Caco-2 (cell line): ENCODE results near the gene PIK3CG. TPM values are rescaled to one million over a fixed set of nuclear protein-coding genes. Genes with fewer than 3 reads are reported as not detected.

ENCODE experiments used
- BruUV-seq: library from RNA; stranded (reverse); fragments of 400-500 nt; replicated peaks from 2 replicates; lab custom pipeline; 2021; lab: Mats Ljungman, UMichigan
- CTCF ChIA-PET: fragments of 300-600 bp; sonication (Branson Sonifier 250); formaldehyde crosslinking; loops from one replicate; lab custom pipeline; 2022; ENCODE audit warnings: antibody characterized with exemption; lab: Charles Lee
- POLR2A ChIA-PET: fragments of 300-600 bp; sonication (Branson Sonifier 250); formaldehyde crosslinking; loops from one replicate; lab custom pipeline; 2022; ENCODE audit warnings: antibody characterized with exemption; lab: Charles Lee
- DNase-seq, 2 experiments: peaks; one replicate each; pipeline versions ENCODE4 v3.0.0 to v3.0.0-alpha.2; 2020 to 2022
- H3K27me3 ChIP-seq: replicated peaks from 2 replicates; pipeline ENCODE4 v1.6.0; 2011; ENCODE audit warnings: low read length; ENCODE audit not compliant: control insufficient read depth, insufficient read depth
- H3K36me3 ChIP-seq: 2 replicates; pipeline ENCODE4 v1.5.1; 2011; ENCODE audit warnings: low read length; ENCODE audit not compliant: control insufficient read depth, insufficient read depth
- H3K4me1 ChIP-seq: fragments of 250-450 bp; sonication (Bioruptor Pico); 2 replicates; pipeline ENCODE4 v1.5.1; 2020; ENCODE audit warnings: mild to moderate bottlenecking
- H3K4me3 ChIP-seq: 2 replicates; pipeline ENCODE4 v1.5.1; 2011; ENCODE audit warnings: low read depth, mild to moderate bottlenecking, control low read depth, low read length
- H3K9me3 ChIP-seq: fragments of 250-450 bp; sonication (Bioruptor Pico); 2 replicates; pipeline ENCODE4 v1.5.1; 2020; ENCODE audit warnings: mild to moderate bottlenecking, moderate library complexity
- H3K27ac Mint-ChIP-seq: one replicate; pipeline ENCODE4 v1.8.0; 2022; ENCODE audit warnings: mixed read lengths; ENCODE audit not compliant: unreplicated experiment
- H3K27me3 Mint-ChIP-seq: one replicate; pipeline ENCODE4 v1.8.0; 2022; ENCODE audit warnings: mixed read lengths; ENCODE audit not compliant: insufficient read depth, unreplicated experiment
- H3K36me3 Mint-ChIP-seq: one replicate; pipeline ENCODE4 v1.8.0; 2022; ENCODE audit warnings: mild to moderate bottlenecking, mixed read lengths; ENCODE audit not compliant: insufficient read depth, unreplicated experiment
- H3K4me1 Mint-ChIP-seq: one replicate; pipeline ENCODE4 v1.8.0; 2022; ENCODE audit warnings: low read depth, mixed read lengths; ENCODE audit not compliant: unreplicated experiment
- H3K4me3 Mint-ChIP-seq: one replicate; pipeline ENCODE4 v1.8.0; 2022; ENCODE audit warnings: mild to moderate bottlenecking, moderate library complexity, mixed read lengths; ENCODE audit not compliant: unreplicated experiment
- H3K9me3 Mint-ChIP-seq: one replicate; pipeline ENCODE4 v1.8.0; 2022; ENCODE audit warnings: mixed read lengths; ENCODE audit not compliant: unreplicated experiment
- intact Hi-C: fragments of 100-400 bp; cut with micrococcal nuclease; formaldehyde crosslinking; loops from one replicate; pipeline ENCODE4 v1.10.0; 2022; ENCODE audit not compliant: unreplicated experiment
- total RNA-seq: library from RNA; stranded (reverse); gene quantifications from 2 replicates; pipeline ENCODE4 v1.2.3, GENCODE V29; 2022
- TF ChIP-seq, protein P1 (sequence below), 2 experiments: fragments of 200-600 bp in 1 of 2; IDR thresholded peaks; 1 replicate in 1 of 2; 2 replicates in 1 of 2; pipeline versions ENCODE4 v1.5.1 to v1.8.0; 2011 to 2022; ENCODE audit warnings: antibody characterized with exemption in 1 of 2, control low read depth in 1 of 2, inconsistent platforms in 1 of 2, low read depth in 1 of 2, low read length in 1 of 2, mild to moderate bottlenecking in 1 of 2, moderate library complexity in 1 of 2; ENCODE audit not compliant: insufficient read depth in 1 of 2, severe bottlenecking in 1 of 2, unreplicated experiment in 1 of 2

The PIK3CG gene
- total RNA-seq, 1 experiment from 2014 or later = not detected

- Mint-ChIP-seq H3K4me3 (no peak overlapping the region), H3K4me1 (no peaks in the 10 kb centered on the region), H3K27ac (no peak overlapping the region), H3K9me3 (peaks cover 17% of the 10 kb centered on the region), H3K36me3 (no peaks in the 10 kb centered on the region), H3K27me3 (peaks cover 7% of the 10 kb centered on the region)
- no peaks in the 10 kb centered on the region for H3K36me3 ChIP-seq
- TF ChIP-seq, protein P1, sequence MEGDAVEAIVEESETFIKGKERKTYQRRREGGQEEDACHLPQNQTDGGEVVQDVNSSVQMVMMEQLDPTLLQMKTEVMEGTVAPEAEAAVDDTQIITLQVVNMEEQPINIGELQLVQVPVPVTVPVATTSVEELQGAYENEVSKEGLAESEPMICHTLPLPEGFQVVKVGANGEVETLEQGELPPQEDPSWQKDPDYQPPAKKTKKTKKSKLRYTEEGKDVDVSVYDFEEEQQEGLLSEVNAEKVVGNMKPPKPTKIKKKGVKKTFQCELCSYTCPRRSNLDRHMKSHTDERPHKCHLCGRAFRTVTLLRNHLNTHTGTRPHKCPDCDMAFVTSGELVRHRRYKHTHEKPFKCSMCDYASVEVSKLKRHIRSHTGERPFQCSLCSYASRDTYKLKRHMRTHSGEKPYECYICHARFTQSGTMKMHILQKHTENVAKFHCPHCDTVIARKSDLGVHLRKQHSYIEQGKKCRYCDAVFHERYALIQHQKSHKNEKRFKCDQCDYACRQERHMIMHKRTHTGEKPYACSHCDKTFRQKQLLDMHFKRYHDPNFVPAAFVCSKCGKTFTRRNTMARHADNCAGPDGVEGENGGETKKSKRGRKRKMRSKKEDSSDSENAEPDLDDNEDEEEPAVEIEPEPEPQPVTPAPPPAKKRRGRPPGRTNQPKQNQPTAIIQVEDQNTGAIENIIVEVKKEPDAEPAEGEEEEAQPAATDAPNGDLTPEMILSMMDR (IDR thresholded peaks at IDR 0.05; ENCODE audit: insufficient read depth in 1 of 2, low read depth in 1 of 2, low read length in 1 of 2, severe bottlenecking in 1 of 2, unreplicated experiment in 1 of 2) = no peak
- ChIA-PET CTCF (no interaction called here), POLR2A (no interaction called here)
- no peak for DNase-seq
- intact Hi-C loops = no loop called here
- H3K9me3 ChIP-seq = no peaks in the 10 kb centered on the region
- no TSS peak for BruUV-seq
- no peaks in the 10 kb centered on the region for H3K27me3 ChIP-seq
- H3K4me1 ChIP-seq = no peaks in the 10 kb centered on the region
- H3K4me3 ChIP-seq = no peak overlapping the region
Measured at GRCh38 chr7:106901828-106902441, 36.9 kb downstream of the PIK3CG start.

GRCh38 chr7:106905734-106906133, 40.7 kb downstream of the PIK3CG start:
- Mint-ChIP-seq H3K4me3 (no peak overlapping the region), H3K36me3 (no peaks in the 10 kb centered on the region), H3K27ac (no peak overlapping the region), H3K9me3 (no peaks in the 10 kb centered on the region), H3K4me1 (no peaks in the 10 kb centered on the region), H3K27me3 (peaks cover 10% of the 10 kb centered on the region)
- ChIA-PET POLR2A (no interaction called here), CTCF (no interaction called here)
- H3K4me1 ChIP-seq = no peaks in the 10 kb centered on the region
- TF ChIP-seq, protein P1 (IDR thresholded peaks at IDR 0.05; ENCODE audit: insufficient read depth in 1 of 2, low read depth in 1 of 2, low read length in 1 of 2, severe bottlenecking in 1 of 2, unreplicated experiment in 1 of 2) = no peak
- no peak overlapping the region for H3K4me3 ChIP-seq
- intact Hi-C loops = no loop called here
- H3K36me3 ChIP-seq = no peaks in the 10 kb centered on the region
- BruUV-seq = no TSS peak
- no peaks in the 10 kb centered on the region for H3K27me3 ChIP-seq
- no peak for DNase-seq
- no peaks in the 10 kb centered on the region for H3K9me3 ChIP-seq

DNA sequence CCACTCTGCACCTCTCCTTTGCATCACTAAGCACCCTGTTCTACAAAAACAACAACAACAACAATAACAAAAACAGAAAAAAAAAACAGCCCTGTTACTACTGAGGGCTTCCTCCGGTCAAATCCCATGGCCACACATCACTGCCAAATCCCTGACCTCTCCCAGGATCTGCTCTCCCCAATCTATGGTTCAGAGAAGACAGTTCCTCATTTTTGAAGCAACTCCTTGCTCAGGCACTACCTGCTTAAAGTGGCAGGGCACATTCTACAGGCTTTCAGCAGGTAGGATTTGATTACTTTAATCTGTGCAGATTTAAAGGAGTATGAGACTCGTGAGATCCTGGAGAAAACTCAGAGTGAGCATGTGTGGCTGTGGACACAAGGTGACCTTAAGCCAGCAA, 46.9 kb downstream of the PIK3CG start:
- no peaks in the 10 kb centered on the region for H3K9me3 ChIP-seq
- H3K4me1 Mint-ChIP-seq = no peaks in the 10 kb centered on the region
- peaks cover 5% of the 10 kb centered on the region for H3K27me3 Mint-ChIP-seq
- H3K4me1 ChIP-seq = no peaks in the 10 kb centered on the region
- TF ChIP-seq, protein P1 (IDR thresholded peaks at IDR 0.05; ENCODE audit: insufficient read depth in 1 of 2, low read depth in 1 of 2, low read length in 1 of 2, severe bottlenecking in 1 of 2, unreplicated experiment in 1 of 2) = no peak
- intact Hi-C loops = no loop called here
- H3K27me3 ChIP-seq = no peaks in the 10 kb centered on the region
- CTCF ChIA-PET = no interaction called here
- BruUV-seq = no TSS peak
- H3K27ac Mint-ChIP-seq = no peak overlapping the region
- H3K36me3 Mint-ChIP-seq = no peaks in the 10 kb centered on the region
- H3K9me3 Mint-ChIP-seq = no peaks in the 10 kb centered on the region
- H3K4me3 ChIP-seq = no peak overlapping the region
- H3K36me3 ChIP-seq = no peaks in the 10 kb centered on the region
- POLR2A ChIA-PET = no interaction called here
- DNase-seq = no peak
- no peak overlapping the region for H3K4me3 Mint-ChIP-seq
